OCI-LY1 (cell line): ENCODE measurements around the gene ACP5.
"Not testable (repeated sequence)": the region's sequence is repeated elsewhere in the genome, so short reads cannot be mapped to it uniquely, and the experiment has no call there.

Experiments used
- CTCF ChIP-seq: fragments of 200-600 bp; sonication (generic), shearing (Covaris generic); IDR thresholded peaks from 2 replicates; pipeline ENCODE4 v1.5.1; 2017; ENCODE audit warnings: mild to moderate bottlenecking, antibody characterized with exemption, low read length, moderate library complexity, mixed read lengths
- EZH2 ChIP-seq: fragments of 200-600 bp; sonication (generic), shearing (Covaris generic); IDR thresholded peaks from 2 replicates; pipeline ENCODE4 v1.8.0; 2017; ENCODE audit warnings: borderline replicate concordance, mixed run types, mild to moderate bottlenecking, antibody characterized with exemption, low read length, moderate library complexity, mixed read lengths

DNA sequence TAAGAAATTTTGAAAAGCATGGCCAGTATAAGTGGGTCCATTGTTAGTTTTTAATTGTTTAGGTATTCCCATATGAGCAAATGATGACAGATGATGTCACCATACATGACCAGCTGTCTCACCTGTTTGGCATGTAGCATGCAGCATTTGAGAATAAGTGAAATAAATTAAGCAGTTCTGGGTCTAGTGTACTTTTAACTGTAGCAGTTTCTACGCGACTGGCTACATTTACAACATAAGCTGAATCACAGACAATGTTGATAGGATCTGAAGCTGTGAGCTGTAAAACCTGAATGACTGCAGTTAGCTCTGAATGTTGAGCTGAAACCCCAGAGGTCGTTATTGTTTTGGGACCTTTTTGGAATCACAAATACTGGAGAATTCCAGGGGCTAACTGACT, 45.0 kb upstream of the ACP5 start:
- TF ChIP-seq CTCF, EZH2: not testable (repeated sequence)
